H1 (cell line): ENCODE results near the gene COL6A2. TPM values are rescaled to one million over a fixed set of nuclear protein-coding genes. Genes with fewer than 3 reads are reported as not detected.

ENCODE experiments used
- CTCF ChIA-PET: fragments of 300-600 bp; sonication (Branson Sonifier 250); formaldehyde crosslinking; loops from one replicate; lab custom pipeline; 2021; ENCODE audit not compliant: partially characterized antibody; lab: Charles Lee
- POLR2A ChIA-PET: fragments of 300-600 bp; sonication (Branson Sonifier 250); formaldehyde crosslinking; loops from one replicate; lab custom pipeline; 2021; ENCODE audit warnings: inconsistent platforms; ENCODE audit not compliant: partially characterized antibody; lab: Charles Lee
- DNase-seq, 2 experiments: peaks; one replicate each; pipeline versions ENCODE4 v3.0.0 to v3.0.0-alpha.2; 2010 to 2022; ENCODE audit warnings: low spot score in 2 of 2, low read depth in 1 of 2, mixed read lengths in 1 of 2
- FAIRE-seq: peaks from 2 replicates; lab custom pipeline; 2011; peaks lifted over from hg19 to GRCh38; lab: Jason Lieb, UNC
- H2AFZ ChIP-seq: 2 replicates; pipeline ENCODE4 v1.8.1; 2012; ENCODE audit warnings: low read length, inconsistent platforms
- H2AK5ac ChIP-seq: 2 replicates; pipeline ENCODE4 v1.6.1; 2013; ENCODE audit warnings: low read depth, low read length
- H2BK120ac ChIP-seq: replicated peaks from 2 replicates; pipeline ENCODE3; 2013; ENCODE audit warnings: low read depth, low read length, inconsistent platforms
- H2BK12ac ChIP-seq: 2 replicates; pipeline ENCODE4 v1.6.1; 2013; ENCODE audit warnings: low read depth, low read length
- H2BK15ac ChIP-seq: 2 replicates; pipeline ENCODE4 v1.6.1; 2013; ENCODE audit warnings: low read length
- H2BK20ac ChIP-seq: 2 replicates; pipeline ENCODE4 v1.6.1; 2013; ENCODE audit warnings: low read length
- H2BK5ac ChIP-seq: 2 replicates; pipeline ENCODE4 v1.6.1; 2013; ENCODE audit warnings: low read depth, low read length
- H3K14ac ChIP-seq: 2 replicates; pipeline ENCODE4 v1.6.1; 2013; ENCODE audit warnings: inconsistent platforms; ENCODE audit not compliant: insufficient read length
- H3K18ac ChIP-seq: 2 replicates; pipeline ENCODE4 v1.6.1; 2013; ENCODE audit warnings: low read length; ENCODE audit errors: extremely low read depth
- H3K23ac ChIP-seq: 2 replicates; pipeline ENCODE4 v1.6.1; 2013; ENCODE audit warnings: inconsistent platforms; ENCODE audit not compliant: insufficient read length
- H3K23me2 ChIP-seq: 2 replicates; pipeline ENCODE4 v1.6.1; 2013; ENCODE audit warnings: low read depth, low read length
- H3K27ac ChIP-seq: 2 replicates; pipeline ENCODE4 v1.6.1; 2011; ENCODE audit warnings: low read depth, low read length, inconsistent platforms
- H3K27me3 ChIP-seq, 4 experiments: replicated peaks in 1 of 4; 1 replicate in 1 of 4; 2 replicates in 3 of 4; pipeline versions ENCODE4 v1.6.1 to v1.8.1; 2011 to 2013; ENCODE audit warnings: low read length in 3 of 4, mild to moderate bottlenecking in 3 of 4, inconsistent platforms in 2 of 4, mixed read lengths in 2 of 4, moderate library complexity in 1 of 4; ENCODE audit not compliant: control insufficient read depth in 3 of 4, insufficient read depth in 3 of 4; ENCODE audit errors: extremely low read depth in 1 of 4
- H3K36me3 ChIP-seq, 4 experiments: 2 replicates each; pipeline versions ENCODE4 v1.6.1 to v1.8.1; 2011 to 2013; ENCODE audit warnings: mild to moderate bottlenecking in 4 of 4, low read length in 3 of 4, moderate library complexity in 2 of 4, control low read depth in 1 of 4, inconsistent platforms in 1 of 4; ENCODE audit not compliant: insufficient read depth in 4 of 4, control insufficient read depth in 2 of 4
- H3K4ac ChIP-seq: replicated peaks from 2 replicates; pipeline ENCODE3; 2013; ENCODE audit warnings: low read length, low read depth, mixed read lengths, inconsistent platforms; ENCODE audit not compliant: insufficient read length
- H3K4me1 ChIP-seq, 4 experiments: replicated peaks in 1 of 4; 1 replicate in 1 of 4; 2 replicates in 3 of 4; pipeline versions ENCODE4 v1.6.1 to v1.8.1; 2011 to 2013; ENCODE audit warnings: low read length in 3 of 4, inconsistent platforms in 2 of 4, mixed read lengths in 1 of 4; ENCODE audit not compliant: insufficient read depth in 4 of 4, control insufficient read depth in 3 of 4
- H3K4me2 ChIP-seq, 2 experiments: 2 replicates each; pipeline versions ENCODE4 v1.6.1 to v1.8.1; 2011 to 2013; ENCODE audit warnings: low read depth in 2 of 2, low read length in 2 of 2, control low read depth in 1 of 2, inconsistent platforms in 1 of 2, mild to moderate bottlenecking in 1 of 2; ENCODE audit not compliant: insufficient read depth in 1 of 2
- H3K4me3 ChIP-seq, 4 experiments: fragments of 200-600, 300-600 bp in 1 of 4; sonication (generic), shearing (Covaris generic), sonication (Bioruptor Twin) in 1 of 4; 2 replicates each; pipeline versions ENCODE4 v1.5.1 to v1.8.1; 2011 to 2016; ENCODE audit warnings: low read length in 4 of 4, low read depth in 3 of 4, control low read depth in 2 of 4, inconsistent platforms in 2 of 4, mild to moderate bottlenecking in 2 of 4, mixed read lengths in 1 of 4, moderate library complexity in 1 of 4; ENCODE audit not compliant: insufficient read depth in 2 of 4; ENCODE audit errors: extremely low read depth in 1 of 4
- H3K56ac ChIP-seq: replicated peaks from 2 replicates; pipeline ENCODE3; 2013; ENCODE audit warnings: low read depth, mild to moderate bottlenecking, mixed read lengths, low read length, inconsistent platforms; ENCODE audit not compliant: insufficient read length
- H3K79me1 ChIP-seq: 2 replicates; pipeline ENCODE4 v1.6.1; 2013; ENCODE audit warnings: low read depth, low read length, control low read depth
- H3K79me2 ChIP-seq, 2 experiments: 2 replicates each; pipeline versions ENCODE4 v1.6.1 to v1.8.1; 2012 to 2013; ENCODE audit warnings: low read length in 2 of 2, mild to moderate bottlenecking in 2 of 2, inconsistent platforms in 1 of 2; ENCODE audit not compliant: insufficient read depth in 2 of 2, control insufficient read depth in 1 of 2
- H3K9ac ChIP-seq, 4 experiments: replicated peaks in 1 of 4; 1 replicate in 1 of 4; 2 replicates in 3 of 4; pipeline versions ENCODE4 v1.6.1 to v1.8.1; 2011 to 2013; ENCODE audit warnings: low read depth in 3 of 4, low read length in 3 of 4, control low read depth in 2 of 4, mild to moderate bottlenecking in 2 of 4, moderate library complexity in 2 of 4, inconsistent platforms in 1 of 4; ENCODE audit errors: extremely low read depth in 1 of 4
- H3K9me3 ChIP-seq, 2 experiments: 2 replicates each; pipeline versions ENCODE4 v1.6.1 to v1.8.1; 2012 to 2013; ENCODE audit warnings: mild to moderate bottlenecking in 2 of 2, moderate library complexity in 2 of 2, control low read depth in 1 of 2, inconsistent platforms in 1 of 2, low read depth in 1 of 2, low read length in 1 of 2, mixed read lengths in 1 of 2; ENCODE audit not compliant: insufficient read depth in 2 of 2
- H4K20me1 ChIP-seq, 2 experiments: replicated peaks in 1 of 2; 2 replicates each; pipeline versions ENCODE3 to v1.8.1; 2011 to 2013; ENCODE audit warnings: inconsistent platforms in 2 of 2, low read length in 2 of 2, mild to moderate bottlenecking in 1 of 2; ENCODE audit not compliant: insufficient read depth in 2 of 2, control insufficient read depth in 1 of 2
- H4K5ac ChIP-seq: 2 replicates; pipeline ENCODE4 v1.6.1; 2013; ENCODE audit warnings: low read length, low read depth, mixed read lengths, inconsistent platforms; ENCODE audit not compliant: insufficient read length
- H4K8ac ChIP-seq: 2 replicates; pipeline ENCODE4 v1.8.0; 2013; ENCODE audit warnings: mild to moderate bottlenecking, moderate library complexity, low read length, inconsistent platforms; ENCODE audit not compliant: insufficient read depth; ENCODE audit errors: extremely low read depth
- H4K91ac ChIP-seq: replicated peaks from 2 replicates; pipeline ENCODE3; 2013; ENCODE audit warnings: low read length, mixed read lengths, inconsistent platforms; ENCODE audit not compliant: insufficient read length
- ATF2 ChIP-seq: IDR thresholded peaks from 2 replicates; pipeline ENCODE4 v1.6.1; 2012; ENCODE audit warnings: low read length, inconsistent platforms
- BACH1 ChIP-seq: IDR thresholded peaks from 2 replicates; pipeline ENCODE4 v1.6.1; 2012; ENCODE audit warnings: low read length, improper control_type of control experiment
- CEBPB ChIP-seq: IDR thresholded peaks from 2 replicates; pipeline ENCODE4 v1.6.1; 2012; ENCODE audit warnings: low read depth, low read length
- CTBP2 ChIP-seq: IDR thresholded peaks from 2 replicates; pipeline ENCODE4 v1.7.0; 2011; ENCODE audit warnings: borderline replicate concordance, mild to moderate bottlenecking, moderate library complexity, mixed read lengths, low read length; ENCODE audit not compliant: insufficient read depth, insufficient read length
- EGR1 ChIP-seq: IDR thresholded peaks from 2 replicates; pipeline ENCODE4 v1.6.1; 2011; ENCODE audit warnings: low read depth, low read length, borderline replicate concordance
- JUN ChIP-seq: IDR thresholded peaks from 2 replicates; pipeline ENCODE4 v1.6.1; 2011; ENCODE audit warnings: low read depth, mild to moderate bottlenecking, improper control_type of control experiment, low read length
- KDM1A ChIP-seq: fragments of 200-600, 300-600 bp; sonication (generic); IDR thresholded peaks from 2 replicates; pipeline ENCODE4 v1.7.1; 2016; ENCODE audit warnings: mild to moderate bottlenecking, low read length, borderline replicate concordance
- RAD21 ChIP-seq, 2 experiments: IDR thresholded peaks in 1 of 2; conservative IDR thresholded peaks in 1 of 2; 2 replicates each; pipeline ENCODE4 v1.6.1; 2011; ENCODE audit warnings: low read depth in 2 of 2, low read length in 2 of 2, improper control_type of control experiment in 1 of 2, inconsistent platforms in 1 of 2, mild to moderate bottlenecking in 1 of 2, moderate library complexity in 1 of 2
- SIRT6 ChIP-seq: IDR thresholded peaks from one replicate; pipeline ENCODE4 v1.7.1; 2012; ENCODE audit warnings: low read length, inconsistent platforms
- SP4 ChIP-seq: IDR thresholded peaks from 2 replicates; pipeline ENCODE4 v1.6.1; 2012; ENCODE audit warnings: low read length, inconsistent platforms
- TAF1 ChIP-seq: IDR thresholded peaks from 2 replicates; pipeline ENCODE4 v1.6.1; 2011; ENCODE audit warnings: mild to moderate bottlenecking, low read depth, low read length
- WGBS, 2 experiments: shearing (Covaris generic) in 1 of 2; methylation state at CpG; one replicate each; pipeline versions ENCODE4 v1.1.6 to v1.1.7; 2013 to 2015; ENCODE audit warnings: low lambda C conversion rate in 2 of 2, mixed read lengths in 2 of 2, inconsistent platforms in 1 of 2, low coverage in 1 of 2, missing lambda C conversion rate in 1 of 2; ENCODE audit not compliant: insufficient replicate concordance in 2 of 2, insufficient coverage in 1 of 2, insufficient read length in 1 of 2; ENCODE audit errors: extremely low coverage in 1 of 2, missing lambda C conversion rate in 1 of 2; 5-methylcytosine and 5-hydroxymethylcytosine counted together
- polyA plus RNA-seq, 7 experiments: library from polyadenylated mRNA; depleted of rRNA in 3 of 7; stranded (reverse) in 5 of 7; unstranded in 2 of 7; fragments of >200 nt in 5 of 7; fragments of 200-250 nt in 2 of 7; gene quantifications; 1 replicate in 5 of 7; 2 replicates in 1 of 7; 4 replicates in 1 of 7; pipeline versions ENCODE4 v1.2.1 to v1.2.3, GENCODE V29; 2011 to 2013; ENCODE audit warnings: missing spikeins in 2 of 7, mixed read lengths in 2 of 7
- total RNA-seq: library from RNA; stranded (reverse); fragmentation: NEBNext Ultra II Directional; extraction: Animal tissue kit (Norgen Biotek cat#: 25700); gene quantifications from 2 replicates; pipeline ENCODE4 v1.2.1, GENCODE V29; 2021

COL6A2 gene
- total and polyA plus RNA-seq, 2 of the 8 experiments (the other 6 are each of a cell fraction or from before 2014, with no cell fraction given) = 60.1 to 62.7 TPM

- Histone ChIP-seq H3K18ac (peak overlapping the region; percentile 48; the same call in 1 of the 2 replicates), H3K23ac (no peak overlapping the region), H3K4me3 (no peak overlapping the region), H4K8ac (no peak overlapping the region), H3K4me2 (no peak overlapping the region), H3K27me3 (no peaks in the 10 kb centered on the region; a peak in 2 of 7 replicates), H2BK5ac (0 out of 2 replicates have a peak overlapping the region, but pooled peaks have one; percentile 35), H2BK15ac (no peak overlapping the region), H4K91ac (no peak overlapping the region), H4K20me1 (peaks cover 0 to 5% of the 10 kb centered on the region in 2 experiments), H2AK5ac (peak overlapping the region; percentile 82; the same call in 1 of the 2 replicates), H3K79me2 (no peaks in the 10 kb centered on the region), H3K36me3 (no peaks in the 10 kb centered on the region), H3K56ac (no peak overlapping the region), H3K9ac (no peak overlapping the region), H3K79me1 (no peaks in the 10 kb centered on the region), H4K5ac (no peak overlapping the region), H3K4me1 (peaks cover 0 to 8% (median 2%) of the 10 kb centered on the region in 4 experiments; a peak in 5 of 7 replicates), H2BK20ac (no peak overlapping the region), H3K4ac (no peak overlapping the region), H3K9me3 (peaks cover 23 to 25% of the 10 kb centered on the region in 2 experiments), H2AFZ (no peak overlapping the region), H2BK120ac (no peak overlapping the region), H3K23me2 (no peaks in the 10 kb centered on the region), H3K27ac (no peak overlapping the region), H2BK12ac (peak overlapping the region; percentile 50; the same call in 1 of the 2 replicates), H3K14ac (no peak overlapping the region)
- no peak for TF ChIP-seq SIRT6
- TF ChIP-seq TAF1 = no peak
- TF ChIP-seq KDM1A = no peak
- TF ChIP-seq JUN = no peak
- TF ChIP-seq CEBPB = no peak
- no peak for TF ChIP-seq CTBP2
- TF ChIP-seq EGR1 = no peak
- TF ChIP-seq SP4 = no peak
- TF ChIP-seq RAD21 (IDR thresholded peaks at IDR 0.05 in 1 of 2, conservative IDR thresholded peaks at IDR 0.05 in 1 of 2; ENCODE audit: low read depth in 2 of 2, low read length in 2 of 2) = no peak
- no peak for TF ChIP-seq ATF2
- no peak for TF ChIP-seq BACH1
- POLR2A ChIA-PET = no interaction called here
- DNase-seq (no peak), FAIRE-seq (no peak)
- WGBS, 2 experiments = 72% methylated on average over 13 of the region's 13 CpGs; no CpG with 5 or more reads in 1 of the 2 experiments
- CTCF ChIA-PET = interaction anchor here (0.9 kb wide), 1 partner anchor 71 kb away, joined by 3 read pairs; no protein-coding TSS in a partner anchor
Measured at GRCh38 chr21:46064870-46065214, 33.1 kb upstream of the COL6A2 start.
